Esophagus muscularis mucosa (tissue), 4 donors: ENCODE results near the gene BAG5. TPM values are rescaled to one million over a fixed set of nuclear protein-coding genes. Genes with fewer than 3 reads are reported as not detected.

ENCODE experiments used
- DNase-seq: peaks from one replicate; pipeline ENCODE4 v3.0.0-alpha.2; 2017; ENCODE audit errors: extremely low spot score
- H3K27ac ChIP-seq, 4 donors: fragments of 200-600 bp; sonication (generic); replicated peaks in 1 of 4; 1 replicate in 3 of 4; 2 replicates in 1 of 4; pipeline ENCODE4 v1.5.1; 2016 to 2019; ENCODE audit warnings: mild to moderate bottlenecking in 1 of 4
- H3K27me3 ChIP-seq, 4 donors: fragments of 200-600 bp; sonication (generic); one replicate each; pipeline versions ENCODE4 v1.5.1 to v1.6.0; 2016 to 2019
- H3K36me3 ChIP-seq, 4 donors: fragments of 200-600 bp; sonication (generic); one replicate each; pipeline ENCODE4 v1.5.1; 2016 to 2019
- H3K4me1 ChIP-seq, 4 donors: fragments of 200-600 bp; sonication (generic); one replicate each; pipeline ENCODE4 v1.5.1; 2016 to 2019
- H3K4me3 ChIP-seq, 4 donors: fragments of 200-600 bp; sonication (generic); 1 replicate in 2 of 4; 2 replicates in 2 of 4; pipeline ENCODE4 v1.5.1; 2016 to 2019; ENCODE audit warnings: mild to moderate bottlenecking in 4 of 4, moderate library complexity in 1 of 4
- H3K9me3 ChIP-seq, 4 donors: fragments of 200-600 bp; sonication (generic); 1 replicate in 3 of 4; 2 replicates in 1 of 4; pipeline ENCODE4 v1.5.1; 2016 to 2019
- EP300 ChIP-seq: sonication (generic); formaldehyde crosslinking; IDR thresholded peaks from one replicate; pipeline ENCODE4 v1.6.1; 2017; ENCODE audit warnings: antibody characterized with exemption
- POLR2A ChIP-seq: fragments of 450-650 bp; IDR thresholded peaks from one replicate; pipeline ENCODE4 v1.6.1; 2017; ENCODE audit warnings: antibody characterized with exemption, moderate library complexity, mild to moderate bottlenecking, low read depth
- POLR2AphosphoS5 ChIP-seq, 2 donors: sonication (generic); formaldehyde crosslinking; IDR thresholded peaks; one replicate each; pipeline ENCODE4 v1.6.1; 2017; ENCODE audit warnings: antibody characterized with exemption in 2 of 2
- WGBS: methylation state at CpG from one replicate; pipeline ENCODE4 v1.1.5; 2018; 5-methylcytosine and 5-hydroxymethylcytosine counted together
- intact Hi-C: fragments of 100-400 bp; cut with DNase I; formaldehyde crosslinking; loops from one replicate; pipeline ENCODE4 v1.15.1; 2023
- total RNA-seq, 4 donors: library from RNA; depleted of rRNA; stranded (reverse); fragments of >200 nt; gene quantifications; one replicate each; pipeline versions ENCODE4 v1.1.0 to v1.2.1, GENCODE V29; 2016
- TF ChIP-seq, protein P1 (sequence below), 3 experiments: fragments of 200-600 bp in 2 of 3; fragments of 450-650 bp in 1 of 3; sonication (generic) in 2 of 3; IDR thresholded peaks; one replicate each; pipeline ENCODE4 v1.5.1; 2017 to 2019; ENCODE audit warnings: antibody characterized with exemption in 3 of 3, mild to moderate bottlenecking in 2 of 3, moderate library complexity in 1 of 3

Gene BAG5
- total RNA-seq, 4 donors from 2014 or later, result 27.4 to 34.7 (median 28.3) TPM

GRCh38 chr14:103531421-103532215 lies 30.8 kb downstream of the BAG5 start:
- intact Hi-C loops, result no loop called here
- WGBS, result 82% methylated on average over 12 of the region's 15 CpGs

GRCh38 chr14:103530831-103531230 lies 31.6 kb downstream of the BAG5 start:
- intact Hi-C loops, result no loop called here
- Histone ChIP-seq H3K27me3 (no peaks in the 10 kb centered on the region), H3K36me3 (peaks cover 0 to 52% (median 27%) of the 10 kb centered on the region in 4 donors), H3K9me3 (no peaks in the 10 kb centered on the region), H3K4me1 (peaks cover 46 to 95% (median 91%) of the 10 kb centered on the region in 4 donors), H3K4me3 (no peak overlapping the region), H3K27ac (peak overlapping the region; percentile 93 to 97 (median 94))
- no peak for DNase-seq
- no peak for TF ChIP-seq POLR2A
- TF ChIP-seq, protein P1, sequence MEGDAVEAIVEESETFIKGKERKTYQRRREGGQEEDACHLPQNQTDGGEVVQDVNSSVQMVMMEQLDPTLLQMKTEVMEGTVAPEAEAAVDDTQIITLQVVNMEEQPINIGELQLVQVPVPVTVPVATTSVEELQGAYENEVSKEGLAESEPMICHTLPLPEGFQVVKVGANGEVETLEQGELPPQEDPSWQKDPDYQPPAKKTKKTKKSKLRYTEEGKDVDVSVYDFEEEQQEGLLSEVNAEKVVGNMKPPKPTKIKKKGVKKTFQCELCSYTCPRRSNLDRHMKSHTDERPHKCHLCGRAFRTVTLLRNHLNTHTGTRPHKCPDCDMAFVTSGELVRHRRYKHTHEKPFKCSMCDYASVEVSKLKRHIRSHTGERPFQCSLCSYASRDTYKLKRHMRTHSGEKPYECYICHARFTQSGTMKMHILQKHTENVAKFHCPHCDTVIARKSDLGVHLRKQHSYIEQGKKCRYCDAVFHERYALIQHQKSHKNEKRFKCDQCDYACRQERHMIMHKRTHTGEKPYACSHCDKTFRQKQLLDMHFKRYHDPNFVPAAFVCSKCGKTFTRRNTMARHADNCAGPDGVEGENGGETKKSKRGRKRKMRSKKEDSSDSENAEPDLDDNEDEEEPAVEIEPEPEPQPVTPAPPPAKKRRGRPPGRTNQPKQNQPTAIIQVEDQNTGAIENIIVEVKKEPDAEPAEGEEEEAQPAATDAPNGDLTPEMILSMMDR (IDR thresholded peaks at IDR 0.05), result no peak
- TF ChIP-seq EP300, result no peak
- TF ChIP-seq POLR2AphosphoS5 (IDR thresholded peaks at IDR 0.05), result no peak
- 91% methylated on average over 7 of the region's 11 CpGs for WGBS

More at GRCh38 chr14:103531421-103532215, 30.8 kb downstream of the BAG5 start:
- peaks cover 0 to 55% (median 27%) of the 10 kb centered on the region in 4 donors for H3K36me3 ChIP-seq
- peaks cover 40 to 97% (median 93%) of the 10 kb centered on the region in 4 donors for H3K4me1 ChIP-seq
- DNase-seq, result no peak
- H3K27me3 ChIP-seq, result no peaks in the 10 kb centered on the region
- H3K9me3 ChIP-seq, result no peaks in the 10 kb centered on the region
- H3K27ac ChIP-seq, result peak overlapping the region; percentile 93 to 97 (median 94)
- TF ChIP-seq POLR2A (no peak), EP300 (no peak), POLR2AphosphoS5 (IDR thresholded peaks at IDR 0.05) (no peak)
- TF ChIP-seq, protein P1 (IDR thresholded peaks at IDR 0.05), result no peak
- H3K4me3 ChIP-seq, result no peak overlapping the region

DNA sequence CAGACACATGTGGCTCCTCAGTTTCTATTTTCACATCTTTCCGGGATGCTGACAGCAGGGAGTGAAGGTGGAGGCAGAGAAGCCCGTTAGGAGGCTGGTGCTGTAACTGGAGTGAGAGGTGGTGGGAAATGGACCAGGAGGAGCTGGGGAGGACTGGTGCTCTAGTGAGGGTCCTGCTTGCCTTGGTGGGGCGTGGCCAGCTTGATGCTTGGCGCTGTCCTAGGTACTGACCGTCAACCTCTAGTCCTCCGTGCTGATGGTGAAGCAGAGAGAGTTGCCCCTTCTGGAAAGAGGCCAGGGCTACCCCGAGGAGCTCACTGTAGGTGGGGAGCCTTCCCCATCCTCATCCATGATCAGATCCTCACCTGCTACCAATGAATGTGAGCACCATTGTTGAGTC lies 32.1 kb downstream of the BAG5 start:
- H3K36me3 ChIP-seq, result peaks cover 0 to 51% (median 26%) of the 10 kb centered on the region in 4 donors
- peaks cover 50 to 91% (median 87%) of the 10 kb centered on the region in 4 donors for H3K4me1 ChIP-seq
- 61% methylated on average over 7 of the region's 7 CpGs for WGBS
- TF ChIP-seq, protein P1 (IDR thresholded peaks at IDR 0.05), result no peak
- TF ChIP-seq EP300 (no peak), POLR2A (no peak), POLR2AphosphoS5 (IDR thresholded peaks at IDR 0.05) (no peak)
- H3K27ac ChIP-seq, result peak overlapping the region; percentile 88 to 97 (median 94)
- no peak for DNase-seq
- no peaks in the 10 kb centered on the region for H3K27me3 ChIP-seq
- H3K4me3 ChIP-seq, result peak overlapping the region in 3 of 4 donors; percentile 72 to 99 (median 99)
- H3K9me3 ChIP-seq, result no peaks in the 10 kb centered on the region
- intact Hi-C loops, result no loop called here

- no peak for DNase-seq
- intact Hi-C loops, result no loop called here
- Histone ChIP-seq H3K36me3 (peaks cover 0 to 44% (median 22%) of the 10 kb centered on the region in 4 donors), H3K9me3 (no peaks in the 10 kb centered on the region), H3K4me1 (peaks cover 46 to 84% (median 82%) of the 10 kb centered on the region in 4 donors), H3K27ac (peak overlapping the region; percentile 88 to 97 (median 94)), H3K27me3 (no peaks in the 10 kb centered on the region), H3K4me3 (peak overlapping the region; percentile 72 to 99 (median 98))
- TF ChIP-seq POLR2AphosphoS5 (IDR thresholded peaks at IDR 0.05), result no peak
- WGBS, result 21% methylated on average over 21 of the region's 42 CpGs
Measured at GRCh38 chr14:103529383-103530365, 32.8 kb downstream of the BAG5 start.
